Measurements from ENCODE around the gene HIPK2. TPM values are rescaled to one million over a fixed set of nuclear protein-coding genes. Genes with fewer than 3 reads are reported as not detected.
A peak's percentile ranks its signal among the peaks of the same experiment; 100 is the strongest.

Gene HIPK2
- total RNA-seq, 1 donor from 2014 or later, result 61.5 TPM

- H3K4me3 Mint-ChIP-seq, result no peak overlapping the region
- peaks cover 2% of the 10 kb centered on the region for H3K36me3 Mint-ChIP-seq (ENCODE audit: low read depth)
- no peak overlapping the region for H3K27ac Mint-ChIP-seq (ENCODE audit: unreplicated experiment)
- TF ChIP-seq, protein P1, sequence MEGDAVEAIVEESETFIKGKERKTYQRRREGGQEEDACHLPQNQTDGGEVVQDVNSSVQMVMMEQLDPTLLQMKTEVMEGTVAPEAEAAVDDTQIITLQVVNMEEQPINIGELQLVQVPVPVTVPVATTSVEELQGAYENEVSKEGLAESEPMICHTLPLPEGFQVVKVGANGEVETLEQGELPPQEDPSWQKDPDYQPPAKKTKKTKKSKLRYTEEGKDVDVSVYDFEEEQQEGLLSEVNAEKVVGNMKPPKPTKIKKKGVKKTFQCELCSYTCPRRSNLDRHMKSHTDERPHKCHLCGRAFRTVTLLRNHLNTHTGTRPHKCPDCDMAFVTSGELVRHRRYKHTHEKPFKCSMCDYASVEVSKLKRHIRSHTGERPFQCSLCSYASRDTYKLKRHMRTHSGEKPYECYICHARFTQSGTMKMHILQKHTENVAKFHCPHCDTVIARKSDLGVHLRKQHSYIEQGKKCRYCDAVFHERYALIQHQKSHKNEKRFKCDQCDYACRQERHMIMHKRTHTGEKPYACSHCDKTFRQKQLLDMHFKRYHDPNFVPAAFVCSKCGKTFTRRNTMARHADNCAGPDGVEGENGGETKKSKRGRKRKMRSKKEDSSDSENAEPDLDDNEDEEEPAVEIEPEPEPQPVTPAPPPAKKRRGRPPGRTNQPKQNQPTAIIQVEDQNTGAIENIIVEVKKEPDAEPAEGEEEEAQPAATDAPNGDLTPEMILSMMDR (conservative IDR thresholded peaks at IDR 0.05), result no peak
- DNase-seq (ENCODE audit: low read depth, low spot score), result no peak
- H3K4me1 Mint-ChIP-seq, result peaks cover 80% of the 10 kb centered on the region
- H3K27me3 Mint-ChIP-seq (ENCODE audit: low read depth), result no peaks in the 10 kb centered on the region
- no peaks in the 10 kb centered on the region for H3K9me3 Mint-ChIP-seq
Observed at GRCh38 chr7:139657725-139658124, 120.1 kb downstream of the HIPK2 start.

GRCh38 chr7:139656387-139656786 lies 121.4 kb downstream of the HIPK2 start:
- no peak for DNase-seq (ENCODE audit: low read depth, low spot score)
- no peak overlapping the region for H3K27ac Mint-ChIP-seq (ENCODE audit: unreplicated experiment)
- no peak overlapping the region for H3K4me3 Mint-ChIP-seq
- no peaks in the 10 kb centered on the region for H3K27me3 Mint-ChIP-seq (ENCODE audit: low read depth)
- TF ChIP-seq, protein P1 (conservative IDR thresholded peaks at IDR 0.05), result no peak
- H3K9me3 Mint-ChIP-seq, result no peaks in the 10 kb centered on the region
- peaks cover 2% of the 10 kb centered on the region for H3K36me3 Mint-ChIP-seq (ENCODE audit: low read depth)
- H3K4me1 Mint-ChIP-seq, result peaks cover 83% of the 10 kb centered on the region

DNA sequence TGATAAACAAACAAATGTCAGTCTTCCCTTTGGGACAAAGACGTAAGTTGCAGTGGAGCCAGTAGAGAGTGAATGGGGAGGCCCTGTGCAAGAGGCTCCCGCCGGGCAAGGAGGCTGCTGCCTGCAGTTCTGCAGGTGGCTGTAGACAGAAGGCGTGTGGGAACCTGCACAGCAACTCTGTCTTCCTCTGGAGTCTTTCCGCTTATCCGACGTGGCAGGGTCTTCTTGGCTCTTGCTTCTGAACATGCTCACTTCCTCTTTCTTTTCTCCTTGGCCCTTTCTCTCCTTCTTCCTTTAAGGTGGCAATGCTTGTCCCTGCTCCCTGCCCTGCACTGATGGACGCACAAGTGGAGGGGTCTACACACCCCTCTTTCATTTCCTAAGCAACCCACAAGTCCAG lies 122.5 kb downstream of the HIPK2 start:
- no peaks in the 10 kb centered on the region for H3K9me3 Mint-ChIP-seq
- H3K27me3 Mint-ChIP-seq (ENCODE audit: low read depth), result no peaks in the 10 kb centered on the region
- peaks cover 79% of the 10 kb centered on the region for H3K4me1 Mint-ChIP-seq
- TF ChIP-seq, protein P1 (conservative IDR thresholded peaks at IDR 0.05), result no peak
- no peak overlapping the region for H3K4me3 Mint-ChIP-seq
- peak overlapping the region; percentile 76 for H3K27ac Mint-ChIP-seq (ENCODE audit: unreplicated experiment)
- H3K36me3 Mint-ChIP-seq (ENCODE audit: low read depth), result peaks cover 2% of the 10 kb centered on the region
- DNase-seq (ENCODE audit: low read depth, low spot score), result no peak

- DNase-seq (ENCODE audit: low read depth, low spot score), result no peak
- Mint-ChIP-seq H3K27ac (ENCODE audit: unreplicated experiment) (peak overlapping the region; percentile 76), H3K36me3 (ENCODE audit: low read depth) (peaks cover 2% of the 10 kb centered on the region), H3K4me3 (peak overlapping the region; percentile 14), H3K4me1 (peaks cover 73% of the 10 kb centered on the region), H3K9me3 (no peaks in the 10 kb centered on the region), H3K27me3 (ENCODE audit: low read depth) (no peaks in the 10 kb centered on the region)
- TF ChIP-seq, protein P1 (conservative IDR thresholded peaks at IDR 0.05), result no peak
Observed at GRCh38 chr7:139654276-139655181, 123.3 kb downstream of the HIPK2 start.

- H3K27me3 Mint-ChIP-seq (ENCODE audit: low read depth), result no peaks in the 10 kb centered on the region
- H3K9me3 Mint-ChIP-seq, result no peaks in the 10 kb centered on the region
- DNase-seq (ENCODE audit: low read depth, low spot score), result no peak
- H3K36me3 Mint-ChIP-seq (ENCODE audit: low read depth), result peaks cover 2% of the 10 kb centered on the region
- H3K27ac Mint-ChIP-seq (ENCODE audit: unreplicated experiment), result peak overlapping the region; percentile 36
- no peak overlapping the region for H3K4me3 Mint-ChIP-seq
- peaks cover 74% of the 10 kb centered on the region for H3K4me1 Mint-ChIP-seq
- TF ChIP-seq, protein P1 (conservative IDR thresholded peaks at IDR 0.05), result no peak
Observed at GRCh38 chr7:139651914-139652313, 125.9 kb downstream of the HIPK2 start.
